ENCODE data around the gene CMSS1.

- TF ChIP-seq CTCF (IDR thresholded peaks at IDR 0.05; ENCODE audit: poor library complexity, severe bottlenecking) (no peak), RAD21 (conservative IDR thresholded peaks at IDR 0.05) (no peak), EZH2 (IDR thresholded peaks at IDR 0.05; ENCODE audit: borderline replicate concordance, insufficient read depth, low read length, poor library complexity, severe bottlenecking) (no peak), POLR2AphosphoS5 (IDR thresholded peaks at IDR 0.05) (no peak), EP300 (conservative IDR thresholded peaks at IDR 0.05; ENCODE audit: poor library complexity, severe bottlenecking) (no peak), REST (IDR thresholded peaks at IDR 0.05; ENCODE audit: borderline replicate concordance) (no peak), TAF1 (IDR thresholded peaks at IDR 0.05; ENCODE audit: low read depth) (no peak)
Measured at GRCh38 chr3:100008081-100008698, 190.5 kb downstream of the CMSS1 start.
